Renal pelvis (tissue), 4 donors: ENCODE data around the gene NFATC3. TPM values are rescaled to one million over a fixed set of nuclear protein-coding genes. Genes with fewer than 3 reads are reported as not detected.
A peak's percentile ranks its signal among the peaks of the same experiment; 100 is the strongest.

ENCODE experiments used
- DNase-seq: peaks from one replicate; pipeline ENCODE4 v3.0.0-alpha.2; 2013
- polyA plus RNA-seq, 3 donors: library from polyadenylated mRNA; unstranded; fragments of 120-200 nt; gene quantifications; one replicate each; pipeline ENCODE4 v1.2.1, GENCODE V29; 2013; ENCODE audit not compliant: insufficient read length in 3 of 3

NFATC3 gene
- polyA plus RNA-seq, 3 donors, result 30.9 to 35.0 (median 33.5) TPM

DNA sequence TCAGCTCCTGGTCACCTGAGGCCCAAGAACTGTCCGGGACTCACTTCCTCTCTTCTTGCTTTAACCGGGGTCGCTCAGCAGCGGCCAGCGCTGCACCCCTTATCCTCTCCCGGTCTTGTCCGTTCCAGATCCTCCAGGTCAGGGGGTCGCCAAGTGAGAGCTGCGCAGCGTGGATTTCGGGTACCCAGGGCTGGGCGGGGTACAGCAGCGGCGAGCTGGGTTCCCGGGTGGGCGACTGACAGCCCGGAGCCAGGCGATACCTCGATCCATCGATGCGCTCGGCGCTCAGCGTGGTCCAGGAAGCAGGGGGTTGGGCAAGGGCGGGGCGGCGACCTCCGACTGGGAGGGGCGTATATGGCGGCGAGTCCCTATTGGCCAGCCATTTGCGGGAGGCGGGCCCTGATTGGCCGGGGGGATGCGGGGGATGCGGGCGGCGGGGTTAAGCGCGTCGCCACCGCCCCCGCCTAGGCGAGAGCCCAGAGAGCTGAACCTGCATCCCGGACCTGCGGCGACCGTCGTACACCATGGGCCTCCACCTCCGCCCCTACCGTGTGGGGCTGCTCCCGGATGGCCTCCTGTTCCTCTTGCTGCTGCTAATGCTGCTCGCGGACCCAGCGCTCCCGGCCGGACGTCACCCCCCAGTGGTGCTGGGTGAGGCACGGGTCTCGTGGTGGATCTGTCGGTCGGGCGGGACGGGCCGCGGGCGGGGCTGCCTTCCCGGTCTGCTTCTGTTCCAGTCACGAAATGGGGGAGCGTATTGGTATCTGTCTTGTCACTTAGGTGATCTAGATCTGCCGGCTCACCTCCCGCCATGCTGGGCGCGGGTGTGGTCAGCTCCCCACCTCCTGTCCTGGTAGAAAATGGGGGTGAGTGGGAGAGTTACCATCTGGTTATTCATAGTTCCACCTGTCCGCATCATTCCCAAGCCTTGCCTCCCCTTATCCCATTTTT lies 160.0 kb downstream of the NFATC3 start, which contains the start of gene PLA2G15:
Gene PLA2G15 (plus strand): TSS at position 471 of the 951 bp plus-strand sequence. CDS start 54 bp downstream, at position 525.
- peak; percentile 94 for DNase-seq

GRCh38 chr16:68246121-68246520 lies 161.0 kb downstream of the NFATC3 start:
- no peak for DNase-seq

DNA sequence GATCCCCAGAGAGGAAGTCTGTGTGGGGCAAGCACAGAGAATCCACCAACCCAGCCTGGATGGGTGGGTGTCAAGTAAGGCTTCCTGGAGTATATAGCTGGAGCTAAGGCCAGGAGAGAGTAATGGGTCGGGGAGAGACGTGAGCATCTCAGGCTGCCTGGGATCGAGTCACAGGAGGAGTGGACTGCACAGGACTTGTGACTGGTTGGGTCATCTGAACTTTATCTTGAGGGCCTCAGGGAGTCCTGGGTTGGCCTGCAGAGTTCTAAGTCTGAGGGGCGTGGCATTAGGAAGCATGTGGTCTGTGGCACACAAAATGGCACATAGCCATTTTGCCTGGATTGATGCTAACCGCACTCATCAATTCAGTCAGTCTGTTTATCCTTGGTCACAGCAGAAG lies 161.5 kb downstream of the NFATC3 start:
- DNase-seq, result no peak

- no peak for DNase-seq
Measured at GRCh38 chr16:68247400-68247799, 162.2 kb downstream of the NFATC3 start.

DNA sequence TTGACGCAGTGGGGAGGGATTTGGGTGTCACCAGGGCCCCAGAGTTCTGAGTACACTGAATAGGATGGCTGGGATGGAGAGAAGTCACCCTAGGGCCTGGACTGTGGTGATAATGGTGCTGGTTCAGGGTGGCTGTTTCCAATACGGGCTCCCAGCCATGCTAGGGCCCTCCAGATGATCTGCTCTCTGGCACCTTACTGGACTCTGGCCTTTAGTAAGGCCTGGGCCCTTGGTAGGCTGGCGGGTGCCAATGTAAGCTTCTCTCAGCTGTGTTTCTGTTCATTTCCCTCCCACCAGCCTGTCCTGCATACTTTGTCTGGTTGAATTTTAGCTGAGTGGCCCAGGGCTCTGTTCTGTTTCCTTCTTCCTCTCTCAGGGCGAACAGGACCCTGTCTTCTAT lies 162.8 kb downstream of the NFATC3 start:
- no peak for DNase-seq

DNA sequence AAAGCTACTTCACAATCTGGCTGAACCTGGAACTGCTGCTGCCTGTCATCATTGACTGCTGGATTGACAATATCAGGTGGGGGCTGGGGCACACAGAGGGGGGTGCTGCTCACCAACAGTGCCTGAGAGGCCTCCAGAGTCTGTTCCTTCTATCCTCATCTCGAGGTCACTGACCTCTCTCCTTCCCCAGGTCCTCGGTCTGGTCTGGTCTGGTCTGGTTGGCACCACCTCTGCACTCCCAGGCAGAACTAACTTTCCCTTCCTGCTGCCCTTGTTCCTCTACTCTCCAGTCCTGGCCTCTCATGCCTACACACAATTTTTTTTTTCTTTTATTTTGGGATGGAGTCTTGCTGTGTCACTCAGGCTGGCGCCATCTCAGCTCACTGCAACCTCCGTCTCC lies 164.2 kb downstream of the NFATC3 start:
- DNase-seq, result no peak

DNA sequence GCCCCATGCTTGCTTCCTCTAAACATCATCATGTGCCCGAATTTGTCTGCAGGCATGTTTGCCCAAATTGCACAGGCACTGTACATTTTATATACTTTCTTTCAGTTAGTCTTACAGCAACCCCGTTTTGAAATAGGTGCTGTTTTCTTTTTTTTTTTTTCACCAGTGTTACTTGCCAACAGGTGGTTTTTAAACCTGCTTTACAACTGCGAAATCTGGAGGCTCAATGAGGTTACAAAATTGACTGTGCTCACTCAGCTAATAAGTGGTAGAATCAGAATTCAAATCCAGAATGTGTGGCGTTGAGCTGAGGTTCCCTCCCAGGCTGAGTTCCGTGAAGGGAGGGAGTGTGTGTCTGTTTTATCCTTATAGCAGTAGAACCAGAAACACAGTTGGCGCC lies 165.8 kb downstream of the NFATC3 start:
- no peak for DNase-seq

GRCh38 chr16:68251832-68252231 lies 166.7 kb downstream of the NFATC3 start:
- DNase-seq, result no peak

- DNase-seq, result no peak
Measured at GRCh38 chr16:68252383-68252782, 167.2 kb downstream of the NFATC3 start.

DNA sequence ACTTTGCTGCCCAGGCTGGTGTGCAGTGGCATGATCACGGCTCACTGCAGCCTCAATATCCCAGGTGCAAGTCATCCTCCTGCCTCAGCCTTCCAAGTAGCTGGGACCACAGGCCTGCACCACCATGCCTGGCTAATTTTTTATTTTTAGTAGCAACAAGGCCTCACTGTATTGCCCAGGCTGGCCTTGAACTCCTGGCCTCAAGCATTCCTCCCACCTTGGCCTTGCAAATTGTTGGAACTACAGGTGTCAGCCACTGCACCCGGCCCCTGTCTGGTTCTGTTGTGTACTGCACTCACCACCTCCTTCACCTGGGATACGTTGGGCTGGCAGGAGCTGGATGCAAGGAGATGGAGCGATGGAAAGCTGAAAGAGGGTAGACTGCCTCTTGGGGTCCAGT lies 168.6 kb downstream of the NFATC3 start:
- no peak for DNase-seq

GRCh38 chr16:68255712-68256111 lies 170.5 kb downstream of the NFATC3 start:
- DNase-seq, result no peak

DNA sequence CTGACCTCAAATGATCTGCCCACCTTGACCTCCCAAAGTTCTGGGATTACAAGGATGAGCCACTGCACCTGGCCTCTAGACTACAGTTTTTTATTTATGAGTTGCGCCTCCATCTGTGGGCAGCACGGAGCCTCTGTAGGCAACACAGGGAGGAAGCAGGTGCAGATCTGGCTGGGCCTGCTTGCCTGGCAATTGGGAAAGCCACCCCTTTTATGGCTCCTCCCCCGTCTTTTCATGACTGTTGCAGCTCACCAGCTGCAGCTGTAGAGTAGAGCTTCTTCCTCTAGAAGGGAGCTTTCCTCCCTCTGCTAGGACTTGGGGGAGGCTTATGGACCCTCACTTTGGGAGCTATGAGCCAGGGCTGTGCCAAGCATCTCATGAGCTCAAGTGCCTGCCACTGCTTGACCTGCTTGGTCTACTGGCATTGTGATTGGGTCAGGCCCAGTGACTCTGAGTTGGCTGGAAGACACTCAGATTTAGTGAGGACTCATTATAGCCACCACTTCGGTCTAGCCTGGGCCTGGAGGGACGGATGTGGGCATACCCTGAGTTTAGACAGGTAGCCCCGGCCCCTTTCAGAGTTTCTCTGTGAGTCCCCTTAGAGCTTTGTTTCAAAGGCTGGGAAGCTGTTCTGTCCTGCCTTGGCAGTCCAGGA lies 172.2 kb downstream of the NFATC3 start:
- peak; percentile 19 for DNase-seq

DNA sequence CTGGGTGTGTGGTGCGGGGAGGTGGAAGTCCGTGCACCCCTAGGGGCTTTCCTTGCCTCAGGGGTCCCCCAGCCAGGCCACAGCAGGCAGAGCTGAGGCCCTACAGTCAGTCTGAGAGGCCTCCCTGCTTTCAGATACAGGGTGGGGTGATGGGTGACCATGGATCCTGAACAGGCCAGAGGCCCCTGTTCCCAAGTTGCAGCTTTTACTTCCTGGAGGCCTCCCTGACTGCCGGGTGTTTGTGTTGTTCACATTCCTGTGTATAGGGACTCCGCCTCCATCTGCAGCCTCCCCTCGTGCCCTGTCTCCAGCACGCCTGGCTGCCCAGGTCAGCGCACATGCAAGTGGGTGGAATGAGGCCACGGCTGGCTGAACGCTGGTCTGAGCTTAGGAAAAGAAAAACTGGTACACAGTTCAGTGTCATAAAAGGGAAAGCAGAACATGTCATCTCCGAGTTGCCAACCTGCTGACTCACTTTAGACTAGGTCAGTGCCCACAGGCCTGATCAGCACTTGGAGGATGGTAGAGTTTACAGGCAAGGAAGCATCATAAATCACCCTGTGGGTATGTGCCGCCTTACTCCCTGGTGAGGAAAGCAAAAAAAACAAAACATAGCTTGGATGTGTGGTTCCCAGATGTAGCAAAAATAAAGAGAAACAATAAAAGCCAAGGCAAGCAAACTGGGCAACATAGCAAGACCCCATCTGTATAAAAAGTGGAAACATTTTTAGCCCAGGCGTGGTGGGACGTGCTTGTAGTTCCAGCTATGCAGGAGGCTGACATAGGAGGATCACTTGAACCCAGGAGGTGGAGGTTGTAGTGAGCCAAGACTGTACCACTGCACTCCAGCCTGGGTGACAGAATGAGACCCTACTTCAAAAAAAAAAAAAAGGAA lies 173.0 kb downstream of the NFATC3 start:
- DNase-seq, result peak; percentile 91

- no peak for DNase-seq
Measured at GRCh38 chr16:68259007-68259825, 174.0 kb downstream of the NFATC3 start.

- no peak for DNase-seq
Measured at GRCh38 chr16:68263559-68264127, 178.5 kb downstream of the NFATC3 start.

- DNase-seq, result no peak
Measured at GRCh38 chr16:68264128-68265077, 179.2 kb downstream of the NFATC3 start, which contains the start of gene SLC7A6. Gene SLC7A6 (plus strand): TSS chr16:68264526. CDS start chr16:68274727, 10,201 bp downstream.

DNA sequence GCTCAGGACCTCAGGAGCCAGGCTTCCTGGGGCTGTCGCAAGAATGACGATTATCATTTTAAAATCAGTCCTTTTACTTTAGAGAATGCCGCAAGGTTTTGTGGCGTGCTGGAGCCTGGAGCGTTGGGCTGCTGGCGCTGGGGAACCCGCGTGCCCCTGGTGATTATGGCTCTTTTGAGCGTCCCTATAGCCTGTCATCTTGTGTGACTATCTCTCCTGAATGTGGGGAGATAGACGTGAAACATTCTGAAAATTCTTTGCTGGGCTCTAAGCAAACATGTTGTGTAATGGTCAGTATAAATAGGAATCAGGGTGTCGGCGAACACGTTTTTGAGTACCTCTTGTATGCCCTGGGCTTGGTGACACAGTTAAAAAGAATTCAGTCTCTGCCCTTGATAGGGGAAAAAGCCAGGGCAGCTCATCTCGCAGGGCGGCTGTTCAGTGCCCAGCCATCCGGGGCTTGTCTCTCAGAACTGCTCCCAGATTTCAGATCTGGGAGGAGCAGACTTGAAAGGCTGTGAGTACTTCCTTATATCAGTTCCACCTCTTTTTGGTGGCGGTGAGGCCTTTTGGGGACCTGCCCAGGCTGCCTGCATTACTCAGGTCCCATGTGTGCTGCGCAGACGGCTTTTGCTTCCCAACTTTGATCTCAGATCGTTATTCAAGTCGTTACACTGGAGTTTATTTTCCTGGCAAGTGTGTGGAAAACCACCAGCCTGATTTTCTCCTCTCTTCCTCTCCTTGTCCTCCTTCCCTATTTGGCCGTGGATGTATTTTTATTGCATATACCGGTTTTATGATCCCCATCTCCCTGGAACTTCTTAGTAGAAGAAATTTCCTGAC lies 180.1 kb downstream of the NFATC3 start:
- DNase-seq, result no peak
